Fibroblast of lung (primary cell): ENCODE data around the gene TBPL2.

ENCODE experiments used
- CTCF ChIP-seq, 2 donors: IDR thresholded peaks in 1 of 2; conservative IDR thresholded peaks in 1 of 2; 1 replicate in 1 of 2; 2 replicates in 1 of 2; pipeline ENCODE4 v1.5.1; 2011 to 2012; ENCODE audit warnings: low read length in 2 of 2, control low read depth in 1 of 2, inconsistent platforms in 1 of 2, low read depth in 1 of 2, mild to moderate bottlenecking in 1 of 2
- EZH2 ChIP-seq: IDR thresholded peaks from 2 replicates; pipeline ENCODE4 v1.5.1; 2012; ENCODE audit warnings: low read length, control low read depth, mild to moderate bottlenecking; ENCODE audit errors: missing control alignments

GRCh38 chr14:55383541-55384140 is 56.8 kb downstream of the TBPL2 start:
- TF ChIP-seq CTCF (conservative IDR thresholded peaks at IDR 0.05 in 1 of 2, IDR thresholded peaks at IDR 0.05 in 1 of 2; ENCODE audit: low read depth in 1 of 2, low read length in 2 of 2) = no peak
- no peak for TF ChIP-seq EZH2
